HG02642 (cell line): ENCODE data around the gene ATP2B2.

Source experiments
- ATAC-seq: cut with Tn5 transposase; IDR thresholded peaks from one replicate; pipeline ENCODE4 v1.9.1; 2021; ENCODE audit warnings: mild to moderate bottlenecking; ENCODE audit not compliant: unreplicated experiment, poor library complexity

Gene ATP2B2

GRCh38 chr3:10473581-10474274 lies 31.7 kb downstream of the ATP2B2 start:
- no peak for ATAC-seq

- ATAC-seq: no peak
Observed at GRCh38 chr3:10472877-10473440, 32.4 kb downstream of the ATP2B2 start.

DNA sequence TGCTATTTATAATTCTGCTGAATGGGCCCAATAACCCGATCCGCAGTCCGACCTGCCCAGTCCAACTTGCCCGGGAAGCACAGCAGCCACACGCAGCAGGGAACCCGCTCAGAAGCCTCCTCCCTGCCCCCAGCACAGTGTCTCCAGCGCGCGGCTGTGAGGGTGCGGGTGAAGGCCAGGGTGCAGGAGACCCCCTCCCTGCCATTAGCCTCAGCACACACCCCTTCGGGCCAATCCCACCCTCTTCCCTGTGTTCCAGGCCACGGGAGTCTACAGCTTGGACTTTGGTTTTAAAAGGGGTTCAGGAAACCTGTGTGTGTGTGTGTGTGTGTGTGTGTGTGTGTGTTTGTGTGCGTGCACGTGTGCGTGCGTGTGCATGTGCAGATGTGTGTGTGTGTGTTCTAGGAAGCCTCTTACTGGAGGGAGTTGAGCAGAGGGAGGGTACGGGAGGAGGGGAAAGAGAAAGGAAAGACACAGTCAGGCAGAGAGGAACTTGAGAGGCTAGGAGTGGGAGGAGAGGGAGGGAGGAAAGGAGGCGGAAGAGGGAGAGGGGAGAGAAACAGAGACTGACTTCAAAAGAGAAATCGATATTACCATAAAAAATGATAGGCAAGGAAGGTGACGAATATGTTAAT lies 34.2 kb downstream of the ATP2B2 start:
- no peak for ATAC-seq

GRCh38 chr3:10470120-10471053 lies 35.0 kb downstream of the ATP2B2 start:
- ATAC-seq: no peak

GRCh38 chr3:10469441-10470119 lies 35.8 kb downstream of the ATP2B2 start:
- no peak for ATAC-seq

GRCh38 chr3:10468613-10469354 lies 36.6 kb downstream of the ATP2B2 start:
- no peak for ATAC-seq

- ATAC-seq: no peak
Observed at GRCh38 chr3:10467904-10468612, 37.3 kb downstream of the ATP2B2 start.

DNA sequence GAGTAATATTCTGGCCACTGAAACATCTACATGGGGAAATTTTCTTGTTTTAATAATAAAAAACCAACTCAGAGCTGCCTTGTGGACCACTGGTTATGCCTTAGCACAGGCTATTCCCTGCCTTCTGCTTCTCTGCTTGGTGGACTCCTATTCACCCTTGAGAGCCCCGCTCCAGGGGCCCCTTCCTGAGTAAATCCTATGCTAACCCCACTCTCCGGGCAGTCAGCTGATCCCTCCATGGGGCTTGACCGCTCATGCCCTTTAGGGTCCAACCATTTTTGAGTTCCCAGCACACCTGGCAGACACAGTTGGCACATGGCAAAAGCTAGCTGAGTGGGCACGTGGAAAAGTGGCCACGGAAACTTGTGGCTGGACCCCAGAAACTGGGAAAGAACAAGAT lies 38.2 kb downstream of the ATP2B2 start:
- no peak for ATAC-seq

DNA sequence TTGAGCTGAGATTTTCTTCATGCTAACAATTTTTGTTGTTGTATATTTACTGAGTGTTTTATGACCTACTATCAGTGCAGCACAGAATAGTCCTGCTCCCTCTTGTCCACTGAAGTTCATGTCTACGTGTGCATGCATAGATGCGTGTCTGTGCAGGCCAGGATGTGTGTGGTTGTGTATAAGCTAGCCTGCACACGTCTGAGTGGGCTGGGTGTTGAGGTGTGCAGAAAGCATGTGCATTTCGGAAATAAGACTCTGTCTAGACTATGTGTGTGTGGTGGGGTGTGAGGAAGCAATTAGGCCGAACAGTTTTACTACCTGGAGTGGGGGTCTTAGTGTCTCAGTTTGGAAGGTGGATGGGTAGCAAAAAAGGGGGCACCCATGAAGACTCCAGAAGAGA lies 39.2 kb downstream of the ATP2B2 start:
- ATAC-seq: no peak

DNA sequence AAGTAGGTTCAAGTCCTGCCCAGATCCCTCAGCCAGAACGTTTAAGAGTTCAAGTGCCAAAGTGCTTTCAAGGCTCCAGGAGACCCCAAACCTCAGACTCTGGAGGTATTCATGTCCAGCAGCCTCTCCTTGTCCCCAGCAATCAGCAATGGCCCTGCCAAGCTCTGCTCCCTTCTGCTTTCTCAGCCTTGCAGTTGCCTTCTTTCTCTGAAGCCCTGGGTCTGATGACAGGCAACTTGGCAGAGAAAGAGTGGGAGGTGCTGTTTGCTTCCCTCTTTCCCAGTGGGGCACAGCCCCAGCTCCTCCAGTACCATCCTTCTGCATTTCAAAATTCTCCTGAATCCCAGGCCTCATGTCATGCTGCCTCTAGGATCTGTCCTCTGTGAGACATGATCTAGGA lies 40.2 kb downstream of the ATP2B2 start:
- ATAC-seq: no peak

DNA sequence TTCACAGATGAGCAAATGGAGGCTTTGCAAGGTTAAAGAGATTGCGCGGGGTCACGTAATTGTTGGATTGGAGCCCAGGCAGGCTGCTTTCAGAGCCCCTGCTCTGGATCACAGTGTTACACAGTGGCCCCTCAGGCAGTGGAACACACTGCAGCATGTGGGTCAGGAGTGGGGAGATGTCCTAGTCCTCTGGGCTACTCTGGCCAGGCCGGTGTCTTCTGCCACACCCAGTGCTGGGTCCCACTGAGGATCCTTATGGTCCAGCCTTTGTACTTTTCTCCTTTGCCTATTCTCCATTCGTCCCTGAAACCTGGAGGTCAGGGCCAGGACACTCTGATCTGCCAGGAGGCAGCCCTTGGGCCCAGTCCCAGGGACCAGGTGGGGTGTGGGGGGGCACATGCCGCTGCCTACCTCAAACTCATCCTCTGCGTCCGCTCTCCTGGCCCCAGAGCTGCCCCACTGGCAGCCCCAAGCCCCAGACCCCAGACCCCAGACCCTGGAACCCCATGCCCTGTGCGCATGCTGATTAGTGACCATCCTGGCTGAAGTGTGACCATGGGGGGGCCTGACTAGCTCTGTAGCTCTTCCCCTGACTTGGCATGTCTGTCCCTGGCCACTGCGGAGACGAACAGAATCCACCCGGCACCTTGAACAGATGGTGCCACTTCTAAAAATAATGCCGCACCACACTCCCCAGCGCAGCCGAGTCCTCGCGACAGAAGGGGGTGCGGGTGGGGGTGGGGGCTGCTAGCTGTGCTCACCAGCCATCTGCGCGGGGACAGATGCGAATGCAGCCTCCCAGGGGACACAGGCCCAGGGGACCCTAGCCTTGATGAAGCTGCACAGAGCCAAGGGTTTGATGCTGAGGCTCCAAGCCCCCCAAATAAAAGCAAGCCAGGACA lies 41.6 kb downstream of the ATP2B2 start:
- ATAC-seq: no peak

- ATAC-seq: no peak
Observed at GRCh38 chr3:10462641-10463532, 42.5 kb downstream of the ATP2B2 start.

GRCh38 chr3:10460951-10461545 lies 44.3 kb downstream of the ATP2B2 start:
- no peak for ATAC-seq

DNA sequence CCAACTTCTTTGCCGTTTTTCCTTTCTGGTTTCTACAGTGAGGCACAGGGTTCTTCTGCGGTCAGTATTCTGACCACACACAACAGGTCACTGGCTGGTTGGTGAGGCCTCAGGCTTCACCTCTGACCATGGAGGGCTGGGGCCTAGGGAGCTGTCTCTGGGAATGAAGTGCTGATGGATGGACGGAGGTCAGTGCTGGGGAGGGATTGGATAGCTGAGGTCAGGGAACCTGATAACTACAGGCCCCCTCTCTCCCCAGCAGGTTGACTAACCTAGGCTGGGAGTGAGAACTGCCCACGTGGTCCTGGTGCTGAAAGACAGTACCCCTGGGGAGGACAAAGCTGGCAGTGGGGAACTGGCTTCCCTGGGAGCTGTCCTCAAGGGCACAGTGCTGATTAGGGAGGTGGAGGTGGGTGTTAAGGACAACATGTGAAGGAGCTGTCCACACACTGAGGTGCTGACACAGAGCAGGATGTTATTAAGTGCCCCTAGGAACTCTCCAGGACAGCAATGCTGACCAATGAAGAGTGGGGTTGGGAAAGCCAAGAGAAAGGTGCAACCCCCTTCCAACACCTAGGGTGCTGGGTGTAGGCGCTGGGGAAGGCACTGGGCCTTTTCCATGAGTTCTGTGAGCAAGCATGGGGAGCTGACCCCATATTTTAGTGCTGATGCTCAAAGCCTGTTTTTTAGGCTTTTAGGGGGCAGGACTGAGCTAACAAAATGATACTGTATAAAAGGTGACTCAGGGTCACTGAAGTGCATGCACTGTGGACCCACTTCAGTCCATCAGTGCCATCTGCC lies 45.2 kb downstream of the ATP2B2 start:
- ATAC-seq: no peak

DNA sequence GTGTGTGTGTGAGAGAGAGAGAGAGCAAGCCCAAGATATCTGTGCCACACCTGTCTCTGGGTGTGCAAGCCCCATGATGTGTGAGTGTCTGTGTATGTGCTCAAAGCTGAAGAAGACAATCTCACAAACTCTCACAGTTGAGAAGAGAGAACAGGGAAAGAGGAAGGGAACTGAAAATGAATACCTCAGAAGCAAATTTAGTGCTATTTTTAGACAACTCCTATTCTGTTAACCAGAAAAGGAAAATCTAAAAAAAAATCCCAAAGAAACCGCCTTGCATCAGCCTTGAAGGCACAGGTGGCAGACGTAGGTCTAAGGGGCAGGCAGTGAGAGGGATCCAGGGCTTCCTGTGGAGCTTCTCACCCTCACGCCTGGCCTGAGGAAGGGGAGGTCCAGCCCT lies 47.8 kb downstream of the ATP2B2 start:
- no peak for ATAC-seq

- no peak for ATAC-seq
Observed at GRCh38 chr3:10456981-10457380, 48.4 kb downstream of the ATP2B2 start.
